ENCODE measurements around the gene TBC1D4.

Gene TBC1D4

GRCh38 chr13:75383064-75383715, 98.8 kb downstream of the TBC1D4 start:
- DNase-seq, result no peak

DNA sequence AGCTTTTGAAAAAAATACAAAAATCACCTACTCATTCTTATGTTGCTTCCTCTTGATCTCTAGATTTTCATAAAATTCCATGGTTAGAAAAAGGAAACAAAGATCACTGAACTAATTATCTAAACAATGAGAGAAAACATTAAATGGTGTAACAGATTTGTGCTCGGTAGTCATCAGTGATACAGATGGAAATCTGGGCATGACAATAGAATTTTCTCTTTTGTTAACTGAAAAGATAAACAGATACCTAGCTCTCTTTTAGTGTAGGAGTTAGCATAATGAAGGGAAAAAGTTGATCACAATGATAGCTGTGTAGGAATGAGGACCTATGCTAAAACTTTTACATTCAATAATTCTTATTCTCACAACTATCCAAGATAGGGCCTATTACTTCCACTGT, 103.7 kb downstream of the TBC1D4 start:
- no peak for DNase-seq

DNA sequence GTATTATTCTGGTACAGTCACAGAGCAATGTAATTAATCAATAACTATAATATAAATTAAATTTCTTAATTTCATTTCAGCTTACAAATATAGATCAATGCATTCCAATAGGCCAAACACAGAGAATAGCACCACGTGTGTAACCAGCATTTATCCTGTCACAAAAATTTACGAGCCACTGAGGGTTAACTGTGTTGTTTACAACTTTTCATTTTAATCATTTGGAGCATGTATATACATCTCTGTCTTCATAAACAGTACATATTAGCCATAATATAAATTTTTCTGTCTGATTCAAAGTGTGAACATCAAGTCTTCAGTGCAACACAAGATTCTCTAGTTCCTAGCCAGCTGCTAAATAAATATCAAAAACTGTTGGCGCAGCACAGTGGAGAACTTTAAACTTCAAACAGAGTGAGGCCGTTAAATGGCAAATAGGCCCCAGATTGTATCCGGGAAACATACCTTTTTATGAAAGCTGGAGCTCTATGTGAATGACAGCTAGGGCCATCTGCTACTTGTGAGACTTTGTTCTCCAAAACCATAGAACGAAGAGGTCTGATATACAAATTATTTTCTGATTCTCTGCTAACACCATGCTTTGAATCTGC, 105.1 kb downstream of the TBC1D4 start:
- no peak for DNase-seq

DNA sequence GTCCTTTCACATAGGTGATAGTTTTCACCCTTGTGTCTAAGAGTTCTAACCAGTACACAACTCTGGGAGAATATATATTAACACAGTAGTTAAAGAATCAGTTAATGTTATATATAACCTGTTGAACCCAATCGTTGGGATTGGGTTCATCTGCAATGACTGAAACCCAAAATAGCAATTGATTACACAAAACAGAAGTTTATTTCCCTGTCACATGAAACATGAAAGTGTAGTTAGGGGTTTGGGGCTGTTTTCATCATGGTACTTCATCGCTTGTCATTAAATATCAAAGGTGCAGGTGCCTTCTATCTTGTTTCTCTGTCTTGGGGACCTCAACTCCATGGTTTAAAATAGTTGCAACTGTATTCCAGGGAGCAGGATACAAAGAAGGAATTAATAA, 106.6 kb downstream of the TBC1D4 start:
- no peak for DNase-seq

DNA sequence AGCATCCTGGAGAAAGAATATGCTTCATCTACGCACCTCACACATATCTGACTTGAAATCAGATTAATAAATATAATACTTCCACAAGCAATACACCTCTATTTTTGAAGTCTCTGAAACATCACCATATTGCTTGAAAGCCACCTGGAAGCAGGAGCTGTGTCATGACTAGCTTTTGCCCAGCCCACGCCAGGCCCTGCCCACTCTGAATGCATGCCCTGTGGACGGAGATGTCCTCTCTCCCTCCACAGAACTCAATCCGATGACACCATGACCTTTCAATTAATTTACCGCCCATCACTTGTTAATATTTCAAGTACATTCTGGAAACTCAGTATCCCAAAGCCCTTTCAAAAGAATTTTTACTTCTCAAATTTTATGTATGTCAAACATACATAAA, 108.0 kb downstream of the TBC1D4 start:
- no peak for DNase-seq

DNA sequence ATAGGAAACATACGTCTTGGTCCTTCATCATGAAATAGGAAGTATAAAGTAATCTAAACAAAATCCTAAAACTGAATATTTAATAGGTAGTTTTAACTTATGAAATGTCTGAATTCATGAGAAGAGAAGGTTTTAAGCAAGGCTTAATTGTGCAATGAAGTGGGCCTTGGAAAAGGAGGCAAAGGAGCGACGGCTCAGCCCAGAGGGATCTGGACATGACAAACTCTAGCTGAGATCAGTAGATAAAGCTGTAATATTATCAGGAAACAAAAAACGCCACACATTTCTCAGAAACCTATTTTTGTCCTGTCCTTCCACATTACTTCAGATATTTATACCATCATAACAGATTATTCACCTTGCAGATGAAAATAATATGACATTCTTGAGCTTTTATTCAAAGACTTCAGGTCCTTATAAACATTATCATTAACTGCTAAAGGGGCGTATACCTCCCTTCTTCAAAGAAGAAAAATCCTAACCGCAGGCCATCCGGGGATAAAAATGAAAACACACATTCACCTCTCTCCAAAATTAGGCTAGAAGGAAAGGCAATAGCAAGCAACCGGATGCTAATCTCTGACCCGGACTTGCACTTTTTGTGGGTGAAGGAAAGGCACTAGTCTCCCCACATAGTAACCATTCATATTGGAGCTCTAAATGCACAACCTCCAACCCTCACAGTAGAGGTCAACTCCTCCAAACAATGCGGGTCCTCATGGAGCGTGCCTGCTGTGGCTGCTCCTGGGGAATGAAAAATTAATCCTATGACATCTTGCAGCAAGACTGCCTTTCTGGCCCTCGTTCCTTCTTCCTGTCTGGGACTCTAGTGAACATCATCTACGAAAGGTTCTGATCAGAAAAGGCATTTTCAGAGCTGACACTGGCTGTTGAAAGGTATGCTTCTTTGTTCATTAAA, 108.8 kb downstream of the TBC1D4 start:
- no peak for DNase-seq

GRCh38 chr13:75372517-75372916, 109.5 kb downstream of the TBC1D4 start:
- no peak for DNase-seq

DNA sequence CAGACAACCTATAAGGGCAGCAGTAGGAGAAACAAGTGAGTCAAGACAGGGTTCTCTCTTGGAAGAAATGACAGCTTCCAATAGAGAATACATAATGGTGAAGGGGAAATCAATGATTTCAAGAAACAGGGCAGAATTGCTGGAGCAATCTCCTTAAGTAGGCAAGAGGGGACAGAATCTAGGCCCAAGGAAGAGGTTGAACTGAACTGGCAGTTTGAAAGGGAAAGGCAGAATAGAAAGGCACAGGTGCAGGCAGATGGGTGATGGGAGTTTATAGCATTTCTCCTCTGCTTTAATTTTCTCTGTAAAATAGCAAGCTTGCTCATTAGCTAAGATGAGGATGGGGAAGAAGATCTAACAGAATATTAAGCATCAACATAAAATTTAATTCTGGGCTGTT, 110.8 kb downstream of the TBC1D4 start:
- no peak for DNase-seq

GRCh38 chr13:75370774-75371173, 111.2 kb downstream of the TBC1D4 start:
- DNase-seq, result no peak

- no peak for DNase-seq
Measured at GRCh38 chr13:75369981-75370380, 112.0 kb downstream of the TBC1D4 start.

- no peak for DNase-seq
Measured at GRCh38 chr13:75368167-75368566, 113.8 kb downstream of the TBC1D4 start.

GRCh38 chr13:75366380-75367280, 115.3 kb downstream of the TBC1D4 start:
- no peak for DNase-seq

DNA sequence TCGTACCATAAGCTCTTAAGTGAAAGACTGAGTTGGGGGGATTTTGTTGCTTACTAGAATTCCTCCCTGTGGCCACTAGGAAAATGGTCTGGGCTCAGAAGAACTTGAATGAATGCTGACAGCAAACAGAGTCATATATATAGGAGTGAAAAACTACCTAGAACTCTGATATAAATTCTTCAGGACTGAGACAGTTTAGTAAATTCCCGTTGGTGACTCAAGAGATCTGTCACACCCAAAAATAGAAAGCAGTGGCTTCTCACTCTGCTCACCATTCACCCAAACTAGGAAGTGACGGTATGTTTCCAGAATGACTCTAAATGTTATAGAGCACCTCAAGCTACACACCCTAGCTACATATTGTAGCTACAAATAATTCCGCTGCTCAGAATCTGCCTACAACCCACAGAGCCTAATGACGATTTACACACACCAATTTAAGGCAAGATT, 116.2 kb downstream of the TBC1D4 start:
- DNase-seq, result no peak

GRCh38 chr13:75364131-75364713, 117.7 kb downstream of the TBC1D4 start:
- no peak for DNase-seq

DNA sequence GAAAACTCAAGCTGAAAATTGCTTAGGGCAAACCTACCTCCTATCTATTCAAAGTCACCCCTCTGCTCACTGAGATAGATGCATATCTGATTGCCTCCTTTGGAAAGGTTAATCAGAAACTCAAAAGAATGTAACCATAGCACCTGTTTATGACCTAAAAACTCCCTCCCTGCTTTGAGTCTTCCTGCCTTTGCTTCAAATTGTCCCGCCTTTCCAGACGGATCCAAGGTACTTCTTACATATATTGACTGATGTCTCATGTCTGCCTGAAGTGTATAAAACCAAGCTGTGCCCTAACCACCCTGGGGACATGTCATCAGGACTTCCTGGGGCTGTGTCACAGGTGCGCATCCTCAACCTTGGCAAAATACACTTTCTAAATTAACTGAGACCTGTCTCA, 118.6 kb downstream of the TBC1D4 start:
- no peak for DNase-seq

DNA sequence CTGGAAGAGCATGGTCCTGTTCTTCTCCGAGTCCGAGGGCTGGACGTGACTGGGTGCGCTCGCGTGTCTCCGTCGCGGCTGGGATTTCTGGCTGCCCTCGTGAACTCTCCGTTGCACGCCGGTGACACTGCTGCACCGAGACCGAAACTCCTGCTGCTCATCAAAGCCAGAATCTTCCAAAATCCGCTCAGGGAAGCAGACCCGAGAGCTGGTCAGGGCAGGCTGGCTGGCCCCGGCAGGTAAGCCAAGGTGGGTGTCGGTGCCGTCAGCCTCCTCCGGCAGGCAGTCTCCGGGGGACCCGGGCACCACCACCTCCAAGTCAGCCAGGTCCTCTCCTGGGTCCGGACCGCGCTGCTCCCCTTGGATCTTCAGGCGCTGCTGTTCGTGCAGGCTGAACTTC, 119.9 kb downstream of the TBC1D4 start:
- no peak for DNase-seq

DNA sequence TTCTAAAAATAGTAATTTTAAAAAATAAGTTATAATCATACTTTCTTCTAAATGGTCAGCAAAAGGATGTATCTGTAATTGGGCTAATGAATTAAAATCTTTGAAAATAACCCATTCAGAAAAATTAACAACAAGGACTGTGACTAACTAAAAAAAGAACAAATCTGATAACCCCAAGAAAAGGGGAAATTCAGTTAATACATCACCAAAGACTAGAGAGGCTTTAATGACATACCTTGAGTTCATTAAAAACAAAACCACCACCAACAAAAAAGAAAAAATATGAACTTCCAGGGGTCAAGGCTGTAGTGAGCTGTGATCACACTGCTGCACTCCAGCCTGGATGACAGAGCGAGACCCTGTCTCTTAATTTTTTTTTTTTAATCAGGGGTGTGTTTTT, 121.8 kb downstream of the TBC1D4 start:
- DNase-seq, result no peak

DNA sequence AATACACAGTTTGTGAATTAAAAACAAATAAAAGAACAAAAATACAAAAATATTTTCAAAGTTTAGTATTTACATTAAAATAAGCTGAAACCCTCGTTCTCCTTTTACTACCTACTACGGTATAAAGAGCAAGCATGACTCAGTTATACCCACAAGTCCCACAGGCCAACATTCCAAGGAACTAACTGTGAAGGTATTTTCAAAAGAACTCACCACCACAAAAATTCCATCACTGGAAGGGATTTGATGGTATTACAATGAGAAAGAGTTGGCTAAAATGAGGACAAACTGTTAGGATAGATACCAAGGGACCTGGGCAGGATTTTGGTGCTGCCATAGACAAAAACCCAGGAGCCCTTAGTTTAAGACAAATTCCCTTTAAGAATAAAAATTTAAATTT, 122.7 kb downstream of the TBC1D4 start:
- no peak for DNase-seq

DNA sequence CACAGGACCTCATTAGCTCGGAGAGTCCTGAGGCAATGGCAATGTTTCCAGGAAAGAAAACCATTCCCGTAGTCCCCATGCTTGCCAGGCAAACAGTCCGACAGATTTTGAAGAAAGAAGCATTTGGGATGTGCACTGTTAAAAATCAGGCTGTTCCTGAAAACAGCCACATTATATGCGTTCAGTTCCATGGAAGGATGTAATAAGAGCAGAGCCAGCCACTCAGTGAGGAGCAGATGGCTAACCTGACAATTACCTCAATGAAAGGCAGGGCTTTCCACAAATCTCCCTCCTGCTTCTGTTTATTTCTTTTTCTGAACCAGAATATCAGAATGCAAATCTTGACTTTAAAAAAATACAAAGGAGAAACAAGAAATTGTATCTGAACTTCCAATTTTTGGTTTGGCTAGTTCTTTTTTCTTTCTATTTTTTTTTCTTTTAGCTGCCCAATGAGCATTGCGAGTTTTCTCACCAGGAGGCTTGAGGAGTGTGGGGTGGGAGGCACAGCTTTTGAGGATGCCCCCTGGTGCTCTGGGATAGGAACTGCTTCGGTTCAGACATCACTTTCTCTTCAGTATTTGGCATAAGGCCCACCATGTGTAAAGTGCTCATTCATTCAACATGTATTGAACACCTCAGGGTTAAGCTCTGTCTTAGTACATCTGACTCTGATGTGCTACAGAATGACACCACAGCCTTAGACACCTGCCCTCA, 124.2 kb downstream of the TBC1D4 start:
- DNase-seq, result peak; percentile 62

DNA sequence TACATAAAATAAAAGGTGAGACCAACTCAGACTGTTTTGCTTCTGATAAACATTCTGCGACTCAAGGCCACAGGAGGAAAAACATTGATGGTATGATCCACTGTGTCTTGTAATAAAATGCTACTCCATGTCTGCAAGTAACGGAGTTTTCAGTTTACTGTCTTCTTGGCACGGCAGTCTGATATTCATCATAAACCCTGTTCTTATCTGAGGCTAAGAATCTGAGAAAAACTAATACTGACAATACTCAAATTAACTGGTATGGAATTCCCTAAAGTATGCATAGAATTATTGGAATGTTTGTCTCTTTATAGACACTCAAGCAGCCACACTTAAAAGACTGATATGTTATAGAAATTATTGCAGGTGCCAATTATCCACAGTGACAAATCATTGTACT, 125.5 kb downstream of the TBC1D4 start:
- DNase-seq, result no peak

DNA sequence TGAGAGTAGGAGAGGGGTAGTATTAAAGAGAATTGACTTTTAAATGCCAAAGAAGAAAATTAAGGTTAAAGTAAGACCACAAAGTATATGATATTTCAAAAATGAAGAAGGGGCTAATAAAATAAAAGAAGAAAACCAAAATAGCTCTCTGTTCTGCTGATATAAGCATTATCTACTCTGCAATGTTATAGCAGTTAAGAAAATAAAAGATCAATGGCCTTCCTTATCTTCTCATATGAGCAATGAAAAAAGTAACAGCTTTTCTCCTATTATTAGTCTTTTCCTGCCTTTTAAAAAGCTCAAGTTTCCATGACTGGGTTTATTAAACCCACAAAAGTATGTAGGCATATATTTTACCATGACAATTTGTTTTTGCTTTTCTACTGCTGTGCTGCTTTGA, 126.4 kb downstream of the TBC1D4 start:
- DNase-seq, result no peak

DNA sequence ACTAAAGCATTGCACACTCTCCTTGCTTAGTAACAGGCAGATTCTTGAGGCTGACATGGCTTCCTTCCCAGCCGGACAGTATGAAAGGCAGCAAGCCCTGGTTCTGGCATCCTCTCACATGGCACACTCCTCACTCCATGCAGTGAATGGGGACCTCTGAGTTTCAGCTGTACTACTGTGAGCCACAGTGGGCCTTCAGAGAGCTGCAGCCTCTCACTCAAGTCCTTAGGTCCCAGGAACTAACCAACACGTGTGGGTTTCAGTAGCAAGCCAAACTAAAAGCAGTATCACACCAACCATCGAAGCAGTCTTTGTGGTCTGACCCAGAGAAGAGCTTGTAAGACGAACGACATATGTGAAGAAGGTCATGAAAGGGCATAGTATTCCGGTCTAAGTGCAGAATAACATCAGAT, 128.2 kb downstream of the TBC1D4 start:
- no peak for DNase-seq
